DND-41 (cell line): Measurements from ENCODE around the gene INTU.

Experiments
- ATAC-seq: fragments of 200-7000 bp; cut with Tn5 transposase; 3 replicates; pipeline ENCODE4 v1.9.1; 2021; ENCODE audit warnings: low read depth; ENCODE audit not compliant: insufficient read depth
- DNase-seq: peaks from one replicate; pipeline ENCODE4 v3.0.0-alpha.2; 2020
- H2AFZ ChIP-seq: 2 replicates; pipeline ENCODE4 v1.6.0; 2012; ENCODE audit warnings: low read depth, low read length
- H3K27ac ChIP-seq: 2 replicates; pipeline ENCODE4 v1.5.1; 2012; ENCODE audit warnings: low read length, inconsistent platforms
- H3K27me3 ChIP-seq: fragments of 200-600 bp; sonication (generic); 2 replicates; pipeline ENCODE4 v1.6.0; 2012; ENCODE audit warnings: low read length, mild to moderate bottlenecking, inconsistent platforms; ENCODE audit not compliant: insufficient read depth, poor library complexity
- H3K36me3 ChIP-seq: 2 replicates; pipeline ENCODE4 v1.5.1; 2012; ENCODE audit warnings: low read length, inconsistent platforms; ENCODE audit not compliant: insufficient read depth
- H3K4me1 ChIP-seq: 2 replicates; pipeline ENCODE4 v1.5.1; 2012; ENCODE audit warnings: mild to moderate bottlenecking, low read length; ENCODE audit not compliant: insufficient read depth
- H3K4me2 ChIP-seq: 2 replicates; pipeline ENCODE4 v1.6.0; 2012; ENCODE audit warnings: mild to moderate bottlenecking, moderate library complexity, low read length, inconsistent platforms; ENCODE audit not compliant: insufficient read depth
- H3K4me3 ChIP-seq, 2 experiments: fragments of 200-600 bp in 1 of 2; shearing (Covaris generic) in 1 of 2; 2 replicates each; pipeline ENCODE4 v1.5.1; 2012 to 2016; ENCODE audit warnings: inconsistent platforms in 2 of 2, low read length in 2 of 2, mild to moderate bottlenecking in 2 of 2, low read depth in 1 of 2, moderate library complexity in 1 of 2
- H3K79me2 ChIP-seq: 2 replicates; pipeline ENCODE4 v1.6.0; 2012; ENCODE audit warnings: low read length, inconsistent platforms; ENCODE audit not compliant: insufficient read depth
- H3K9ac ChIP-seq: 2 replicates; pipeline ENCODE4 v1.6.0; 2012; ENCODE audit warnings: low read depth, mild to moderate bottlenecking, inconsistent platforms, low read length, moderate library complexity
- H3K9me3 ChIP-seq: 2 replicates; pipeline ENCODE4 v1.5.1; 2012; ENCODE audit warnings: low read length, moderate library complexity, mild to moderate bottlenecking, inconsistent platforms; ENCODE audit not compliant: insufficient read depth, severe bottlenecking
- H4K20me1 ChIP-seq: 2 replicates; pipeline ENCODE4 v1.6.0; 2012; ENCODE audit warnings: low read length; ENCODE audit not compliant: insufficient read depth
- EZH2 ChIP-seq: IDR thresholded peaks from 3 replicates; pipeline ENCODE4 v1.6.1; 2012; ENCODE audit warnings: borderline replicate concordance, low read depth, mild to moderate bottlenecking, moderate library complexity, low read length, inconsistent platforms; ENCODE audit not compliant: severe bottlenecking
- TF ChIP-seq, protein P1 (sequence below): IDR thresholded peaks from 2 replicates; pipeline ENCODE4 v1.5.1; 2012; ENCODE audit warnings: borderline replicate concordance, low read length, moderate library complexity, mild to moderate bottlenecking; ENCODE audit not compliant: poor library complexity, severe bottlenecking; ENCODE audit errors: extremely low read depth

INTU gene

DNA sequence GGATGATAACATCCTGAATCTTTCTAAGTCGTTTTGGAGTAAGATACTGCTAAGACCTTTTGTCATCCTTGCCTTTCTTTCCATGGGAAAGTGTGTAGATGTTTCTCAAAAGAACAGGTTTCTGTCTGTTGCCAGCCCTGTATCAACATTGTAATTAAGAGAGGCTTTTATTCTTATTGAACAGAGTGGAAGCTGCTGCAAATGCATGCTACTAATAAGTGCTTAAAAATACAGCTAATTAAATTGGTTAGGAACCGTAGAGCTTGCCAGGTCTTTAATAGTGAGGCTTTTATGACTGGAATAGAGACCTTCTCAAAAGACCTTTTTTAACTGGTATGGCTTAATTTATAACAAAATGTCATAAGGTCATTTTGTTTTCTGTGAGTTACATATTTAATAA lies 34.4 kb downstream of the INTU start:
- H4K20me1 ChIP-seq, result no peaks in the 10 kb centered on the region
- no peaks in the 10 kb centered on the region for H3K79me2 ChIP-seq
- no peak overlapping the region for H3K4me2 ChIP-seq
- DNase-seq (no peak), ATAC-seq (no peak)
- no peak overlapping the region for H3K4me3 ChIP-seq
- TF ChIP-seq, protein P1, sequence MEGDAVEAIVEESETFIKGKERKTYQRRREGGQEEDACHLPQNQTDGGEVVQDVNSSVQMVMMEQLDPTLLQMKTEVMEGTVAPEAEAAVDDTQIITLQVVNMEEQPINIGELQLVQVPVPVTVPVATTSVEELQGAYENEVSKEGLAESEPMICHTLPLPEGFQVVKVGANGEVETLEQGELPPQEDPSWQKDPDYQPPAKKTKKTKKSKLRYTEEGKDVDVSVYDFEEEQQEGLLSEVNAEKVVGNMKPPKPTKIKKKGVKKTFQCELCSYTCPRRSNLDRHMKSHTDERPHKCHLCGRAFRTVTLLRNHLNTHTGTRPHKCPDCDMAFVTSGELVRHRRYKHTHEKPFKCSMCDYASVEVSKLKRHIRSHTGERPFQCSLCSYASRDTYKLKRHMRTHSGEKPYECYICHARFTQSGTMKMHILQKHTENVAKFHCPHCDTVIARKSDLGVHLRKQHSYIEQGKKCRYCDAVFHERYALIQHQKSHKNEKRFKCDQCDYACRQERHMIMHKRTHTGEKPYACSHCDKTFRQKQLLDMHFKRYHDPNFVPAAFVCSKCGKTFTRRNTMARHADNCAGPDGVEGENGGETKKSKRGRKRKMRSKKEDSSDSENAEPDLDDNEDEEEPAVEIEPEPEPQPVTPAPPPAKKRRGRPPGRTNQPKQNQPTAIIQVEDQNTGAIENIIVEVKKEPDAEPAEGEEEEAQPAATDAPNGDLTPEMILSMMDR, result no peak
- TF ChIP-seq EZH2, result no peak
- no peak overlapping the region for H3K9ac ChIP-seq
- H3K4me1 ChIP-seq, result no peaks in the 10 kb centered on the region
- no peak overlapping the region for H3K27ac ChIP-seq
- H3K9me3 ChIP-seq, result no peaks in the 10 kb centered on the region
- H2AFZ ChIP-seq, result no peak overlapping the region
- no peaks in the 10 kb centered on the region for H3K27me3 ChIP-seq
- H3K36me3 ChIP-seq, result no peaks in the 10 kb centered on the region

DNA sequence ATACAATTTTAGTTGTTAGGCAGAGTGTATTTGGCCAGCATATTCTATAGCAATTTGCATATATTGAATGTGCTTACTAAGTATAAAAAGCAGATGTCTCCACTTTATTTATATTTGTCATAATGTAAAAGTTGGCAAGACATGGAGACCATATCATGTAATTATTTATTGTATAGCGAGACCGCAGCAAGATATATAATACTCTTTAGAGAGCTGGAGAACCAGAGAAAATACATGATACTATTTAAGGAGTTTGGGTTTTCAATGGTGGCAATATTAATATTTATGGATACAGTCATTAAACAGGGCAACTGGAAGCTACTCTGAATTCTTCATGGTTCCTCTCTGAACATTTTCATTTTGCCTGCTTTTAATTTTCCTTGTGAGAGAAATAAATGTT lies 35.0 kb downstream of the INTU start:
- H3K9me3 ChIP-seq, result no peaks in the 10 kb centered on the region
- TF ChIP-seq, protein P1, result no peak
- no peak for TF ChIP-seq EZH2
- no peak overlapping the region for H3K27ac ChIP-seq
- no peak overlapping the region for H3K9ac ChIP-seq
- H2AFZ ChIP-seq, result no peak overlapping the region
- DNase-seq (no peak), ATAC-seq (no peak)
- H3K4me1 ChIP-seq, result no peaks in the 10 kb centered on the region
- no peaks in the 10 kb centered on the region for H3K27me3 ChIP-seq
- H4K20me1 ChIP-seq, result no peaks in the 10 kb centered on the region
- no peaks in the 10 kb centered on the region for H3K79me2 ChIP-seq
- H3K36me3 ChIP-seq, result no peaks in the 10 kb centered on the region
- no peak overlapping the region for H3K4me3 ChIP-seq
- H3K4me2 ChIP-seq, result no peak overlapping the region

DNA sequence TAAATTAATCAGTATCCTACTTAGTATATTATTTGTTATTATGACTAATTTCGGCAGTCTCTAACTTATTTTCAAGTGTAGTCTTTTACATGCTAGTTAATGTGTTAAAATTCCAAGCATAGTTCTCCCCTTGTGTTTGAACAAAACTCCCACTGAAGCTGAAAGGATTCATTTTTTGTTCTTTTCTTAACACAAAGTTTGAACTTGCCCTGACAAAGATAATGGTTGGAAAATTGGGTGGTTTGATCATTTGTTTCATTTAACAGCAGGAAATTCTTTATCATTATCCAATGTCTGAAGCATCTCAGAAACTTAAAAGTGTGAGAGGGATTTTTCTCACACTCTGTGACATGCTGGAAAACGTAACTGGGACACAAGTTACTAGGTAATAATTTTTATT lies 36.0 kb downstream of the INTU start:
- Histone ChIP-seq H3K4me1 (no peaks in the 10 kb centered on the region), H4K20me1 (no peaks in the 10 kb centered on the region), H3K79me2 (no peaks in the 10 kb centered on the region), H2AFZ (no peak overlapping the region), H3K27ac (no peak overlapping the region), H3K9ac (no peak overlapping the region), H3K27me3 (no peaks in the 10 kb centered on the region), H3K9me3 (no peaks in the 10 kb centered on the region), H3K4me3 (no peak overlapping the region), H3K36me3 (no peaks in the 10 kb centered on the region), H3K4me2 (no peak overlapping the region)
- no peak for TF ChIP-seq EZH2
- TF ChIP-seq, protein P1, result no peak
- no peak for ATAC-seq
- DNase-seq, result no peak

DNA sequence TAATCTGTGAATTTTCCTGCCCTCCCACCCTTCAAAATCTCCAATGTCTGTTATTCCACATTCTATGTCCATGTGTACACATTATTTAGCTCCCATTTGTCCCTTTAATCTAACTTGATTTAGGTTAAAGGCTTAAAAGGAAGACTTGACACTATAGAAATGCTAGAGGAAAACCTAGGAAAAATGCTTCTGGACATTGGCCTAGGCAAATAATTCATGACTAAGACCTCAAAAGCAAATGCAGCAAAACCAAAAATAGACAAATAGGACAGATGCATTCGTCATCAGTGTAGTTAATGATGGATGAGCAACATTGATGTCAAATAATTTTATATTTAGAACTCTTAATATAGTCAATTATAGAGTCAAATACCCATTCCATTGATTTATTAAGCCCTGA lies 36.9 kb downstream of the INTU start:
- Histone ChIP-seq H3K9me3 (no peaks in the 10 kb centered on the region), H3K4me1 (no peaks in the 10 kb centered on the region), H2AFZ (no peak overlapping the region), H3K79me2 (no peaks in the 10 kb centered on the region), H3K4me2 (no peak overlapping the region), H3K36me3 (no peaks in the 10 kb centered on the region), H3K4me3 (no peak overlapping the region), H3K9ac (no peak overlapping the region), H4K20me1 (no peaks in the 10 kb centered on the region), H3K27me3 (no peaks in the 10 kb centered on the region), H3K27ac (no peak overlapping the region)
- ATAC-seq (no peak), DNase-seq (no peak)
- TF ChIP-seq, protein P1, result no peak
- no peak for TF ChIP-seq EZH2
